Activated CD4-positive, CD25-positive, alpha-beta regulatory T cell treated with anti-CD3 and anti-CD28 coated beads, Interleukin-2, amount 50 U/mL, for 72 hours (primary cell): Measurements from ENCODE around the gene JAG1.
"Not testable (repeated sequence)": the region's sequence is repeated elsewhere in the genome, so short reads cannot be mapped to it uniquely, and the experiment has no call there.

ENCODE experiments used
- DNase-seq: peaks from one replicate; pipeline ENCODE4 v3.0.0; 2021

JAG1 gene

DNA sequence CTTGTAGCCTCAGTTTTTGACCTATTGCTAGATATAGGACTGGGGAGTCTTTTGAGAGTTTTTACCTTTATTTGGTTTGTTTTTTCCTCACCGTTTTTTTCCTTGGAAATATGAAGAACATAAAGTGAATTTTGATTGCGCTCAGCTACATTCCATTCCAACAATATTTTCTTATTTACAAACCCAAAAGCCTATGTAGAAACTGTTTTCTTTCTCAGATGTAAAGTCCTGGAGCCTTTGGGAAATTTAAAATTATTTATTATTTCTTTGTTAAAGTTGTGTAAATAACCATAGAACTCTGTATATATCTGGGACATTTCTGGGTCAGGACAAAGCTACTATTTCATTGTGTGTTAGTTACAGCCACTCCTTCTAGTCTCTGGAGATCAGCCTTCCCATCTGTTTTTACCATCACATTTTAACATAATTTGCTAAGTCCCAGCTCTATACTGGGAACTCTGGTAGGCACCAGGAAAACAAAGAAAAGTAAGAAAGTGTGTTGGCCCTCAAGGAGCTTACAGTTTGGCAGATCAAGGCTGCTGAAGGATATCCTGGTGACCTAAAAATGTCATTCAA, 68.8 kb downstream of the JAG1 start:
- no peak for DNase-seq

DNA sequence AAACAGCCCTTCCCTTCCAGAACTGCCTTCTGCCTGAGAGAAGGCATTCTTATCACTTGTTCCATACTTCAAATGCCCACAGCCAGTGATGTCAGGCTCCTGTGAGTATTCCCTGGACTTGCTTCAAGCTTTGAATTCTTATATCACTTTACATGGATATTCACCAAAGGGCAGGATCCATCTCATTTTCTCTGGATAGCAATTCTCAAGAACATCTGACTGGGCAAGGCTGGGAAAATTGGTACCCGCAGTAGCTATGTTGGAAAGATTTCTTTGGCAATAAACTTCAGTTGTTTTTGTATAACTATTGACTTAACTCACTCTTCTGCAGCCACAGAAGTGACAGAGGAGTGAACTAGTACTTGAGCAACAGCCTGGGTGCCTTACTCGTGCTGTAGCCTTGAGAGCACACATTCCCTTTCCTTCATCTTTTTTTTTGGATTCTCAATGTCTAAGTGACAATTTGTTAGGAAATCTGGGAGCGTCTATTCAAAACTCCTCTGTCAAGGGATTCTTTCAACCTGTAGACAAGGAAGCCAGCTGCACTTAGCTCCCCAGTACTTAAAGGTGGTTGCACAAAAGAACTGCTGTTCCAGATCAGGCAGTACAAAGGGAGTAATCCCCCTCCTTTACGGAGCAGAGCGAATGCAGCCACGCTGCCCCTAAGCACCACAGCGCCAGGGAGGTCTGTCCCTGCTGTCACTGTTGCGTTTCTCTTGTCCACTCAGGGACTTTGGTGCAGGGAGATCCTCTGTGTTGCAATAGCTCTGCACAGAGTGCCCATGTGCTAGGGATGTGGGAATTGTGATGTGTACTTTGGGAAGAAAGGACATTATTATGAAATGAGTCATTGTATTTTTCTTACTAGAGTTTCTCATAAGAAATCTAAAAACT, 69.6 kb downstream of the JAG1 start:
- no peak for DNase-seq

GRCh38 chr20:10603378-10603777, 70.4 kb downstream of the JAG1 start:
- no peak for DNase-seq

DNA sequence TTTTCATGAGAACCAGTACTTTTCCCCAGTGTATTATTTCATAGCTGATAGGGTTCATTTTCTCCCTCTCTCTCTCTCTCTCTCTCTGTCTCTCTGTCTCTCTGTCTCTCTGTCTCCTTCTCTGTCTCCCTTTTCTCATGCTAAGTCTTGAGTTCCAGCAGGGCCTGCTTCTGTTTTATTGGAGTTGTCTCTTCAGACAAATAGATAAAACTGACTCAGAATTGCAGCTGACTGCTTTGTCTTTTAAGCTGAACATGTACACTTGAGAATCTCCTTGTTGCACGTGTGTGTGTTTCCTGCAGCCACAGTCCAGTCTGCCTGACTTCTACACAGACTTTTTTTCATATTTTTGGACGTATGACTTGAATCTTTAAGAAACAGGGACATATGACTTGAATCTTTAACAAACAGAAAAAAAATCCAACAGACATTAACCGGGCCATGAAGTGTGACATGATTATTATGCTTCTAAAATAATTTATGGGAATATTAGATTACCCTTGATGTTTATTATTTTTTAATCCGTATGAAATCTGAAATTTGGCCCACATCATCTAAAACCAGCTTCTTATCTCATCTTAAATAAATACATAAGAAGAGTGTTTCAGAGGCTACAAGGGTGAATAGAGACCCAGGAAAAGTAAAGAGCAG, 71.5 kb downstream of the JAG1 start:
- no peak for DNase-seq

GRCh38 chr20:10597637-10598036, 76.2 kb downstream of the JAG1 start:
- DNase-seq, result no peak

GRCh38 chr20:10596710-10597121, 77.1 kb downstream of the JAG1 start:
- DNase-seq, result no peak

DNA sequence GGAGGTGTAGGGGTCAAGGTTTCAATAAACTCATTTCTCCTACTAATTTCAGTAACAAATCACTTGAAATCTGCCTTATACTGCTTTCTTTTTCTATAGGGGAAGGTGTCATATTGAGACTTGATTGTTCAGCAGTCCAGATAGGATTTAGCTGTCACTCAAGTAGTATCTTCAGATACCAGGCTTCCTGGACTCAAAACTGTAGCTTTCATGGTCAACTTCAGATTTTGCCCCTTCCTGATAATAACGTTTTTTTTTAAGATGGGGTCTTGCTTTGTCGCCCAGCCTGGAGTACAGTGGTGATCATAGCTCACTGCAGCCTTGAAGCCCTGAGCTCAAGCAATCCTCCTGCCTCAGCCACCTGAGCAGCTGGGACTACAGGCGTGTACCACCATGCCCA, 77.8 kb downstream of the JAG1 start:
- DNase-seq, result no peak

DNA sequence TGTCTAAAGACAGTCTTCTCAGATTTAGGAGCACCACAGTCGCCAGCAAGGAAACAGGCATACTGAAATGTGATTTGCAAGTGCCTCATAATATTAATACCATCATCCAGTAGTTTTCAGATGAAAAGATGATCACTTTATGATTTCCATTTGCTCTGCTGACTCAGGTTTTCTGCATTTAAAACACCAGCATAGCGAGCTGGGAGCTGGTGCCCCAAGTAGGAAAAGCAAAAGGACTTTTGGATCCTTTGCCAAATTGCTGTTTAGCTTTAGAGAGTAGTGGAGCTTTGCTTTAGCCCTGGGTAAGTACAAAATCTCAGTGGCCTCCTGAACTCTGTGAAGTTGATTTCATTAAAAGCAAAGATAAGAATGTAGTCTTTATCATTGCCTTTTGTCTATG, 78.5 kb downstream of the JAG1 start:
- no peak for DNase-seq

- DNase-seq, result no peak
Observed at GRCh38 chr20:10594296-10594868, 79.4 kb downstream of the JAG1 start.

DNA sequence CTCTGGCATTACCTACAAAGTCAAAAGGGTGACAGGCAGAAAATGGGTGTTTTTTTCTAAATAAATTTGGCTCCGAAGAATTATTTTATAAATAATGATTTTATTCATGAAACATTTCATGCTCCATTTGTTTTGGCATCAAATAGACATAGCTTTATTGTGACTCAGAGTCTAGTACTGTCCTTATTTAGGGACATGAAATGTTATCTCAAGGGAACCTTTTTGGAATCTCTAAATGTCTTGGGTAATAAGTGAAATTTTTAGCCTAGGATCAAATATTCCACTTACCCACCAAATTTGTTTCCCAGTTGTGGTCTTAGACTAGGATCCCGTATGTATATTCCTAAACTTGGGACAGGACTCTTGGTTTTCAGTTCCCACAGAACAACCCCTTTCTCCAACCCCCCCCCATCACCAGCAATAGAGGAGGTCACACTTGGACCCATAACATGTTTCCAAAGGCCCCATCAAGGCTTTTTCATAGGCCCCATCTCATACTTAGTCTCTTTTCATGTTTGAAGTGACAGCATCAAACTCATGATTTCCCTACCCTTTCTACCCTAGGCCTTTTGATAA, 81.8 kb downstream of the JAG1 start:
- no peak for DNase-seq

DNA sequence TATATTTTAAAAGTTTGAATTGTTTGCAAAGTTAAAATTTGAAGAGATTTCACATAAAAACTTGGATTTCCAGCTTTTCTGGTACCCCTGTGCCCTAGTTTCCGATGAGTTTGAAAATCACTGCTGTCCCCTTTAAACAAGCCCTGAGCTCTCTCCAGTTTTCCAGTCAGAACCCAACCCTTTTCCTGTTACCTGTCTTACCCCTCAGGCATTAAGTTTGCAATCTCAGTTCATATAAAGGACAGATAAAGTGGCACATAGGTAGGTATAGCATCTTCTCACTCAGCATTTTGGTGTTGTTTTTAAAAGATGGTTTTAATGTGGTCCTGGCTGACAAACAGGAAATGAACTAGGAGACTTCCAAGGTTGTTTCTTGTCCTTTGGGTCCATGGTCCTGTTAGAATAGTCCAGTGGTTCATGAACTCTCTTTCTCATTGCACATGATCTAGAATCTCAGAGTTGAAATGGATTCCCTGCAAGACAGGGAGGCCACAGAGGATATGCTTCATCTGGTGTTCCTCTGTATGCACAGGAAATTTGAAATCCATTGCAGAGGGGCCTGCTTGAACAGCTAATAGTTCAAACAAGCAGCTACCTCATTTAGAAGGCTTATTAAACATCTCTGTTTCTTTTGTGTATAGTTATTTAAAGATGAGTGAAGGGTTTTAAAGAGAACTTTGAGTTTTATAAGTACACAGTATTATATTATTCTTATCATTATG, 82.7 kb downstream of the JAG1 start:
- DNase-seq, result no peak

DNA sequence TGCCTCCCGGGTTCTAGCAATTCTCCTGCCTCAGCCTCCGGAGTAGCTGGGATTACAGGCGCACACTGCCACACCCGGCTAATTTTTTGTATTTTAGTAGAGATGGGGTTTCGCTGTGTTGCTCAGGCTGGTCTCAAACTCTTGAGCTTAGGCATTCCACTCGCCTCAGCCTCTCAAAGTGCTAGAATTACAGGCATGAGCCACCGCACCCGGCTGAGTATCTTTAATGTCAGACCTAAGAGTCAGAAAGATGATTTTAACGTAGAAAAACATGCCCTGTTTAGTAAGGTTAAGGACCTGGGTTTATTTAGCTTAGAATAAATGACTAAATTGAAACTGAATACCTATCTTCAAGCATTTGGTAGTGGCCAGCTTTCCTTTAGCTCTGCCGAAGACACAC, 83.4 kb downstream of the JAG1 start:
- DNase-seq, result not testable (repeated sequence)
